RPMI7951 (cell line): ENCODE measurements around the gene ATG2A. TPM values are rescaled to one million over a fixed set of nuclear protein-coding genes. Genes with fewer than 3 reads are reported as not detected.
"Not testable (repeated sequence)": the region's sequence is repeated elsewhere in the genome, so short reads cannot be mapped to it uniquely, and the experiment has no call there.

Experiments
- DNase-seq: peaks from one replicate; pipeline ENCODE4 v3.0.0-alpha.2; 2012; ENCODE audit warnings: low read depth
- total RNA-seq: library from RNA; depleted of rRNA; stranded (reverse); fragments of >200 nt; shearing (Covaris generic); gene quantifications from 2 replicates; pipeline ENCODE4 v1.2.3, GENCODE V29; 2014; rRNA removed

The ATG2A gene
- total RNA-seq, 1 experiment from 2014 or later, result 6.6 TPM

DNA sequence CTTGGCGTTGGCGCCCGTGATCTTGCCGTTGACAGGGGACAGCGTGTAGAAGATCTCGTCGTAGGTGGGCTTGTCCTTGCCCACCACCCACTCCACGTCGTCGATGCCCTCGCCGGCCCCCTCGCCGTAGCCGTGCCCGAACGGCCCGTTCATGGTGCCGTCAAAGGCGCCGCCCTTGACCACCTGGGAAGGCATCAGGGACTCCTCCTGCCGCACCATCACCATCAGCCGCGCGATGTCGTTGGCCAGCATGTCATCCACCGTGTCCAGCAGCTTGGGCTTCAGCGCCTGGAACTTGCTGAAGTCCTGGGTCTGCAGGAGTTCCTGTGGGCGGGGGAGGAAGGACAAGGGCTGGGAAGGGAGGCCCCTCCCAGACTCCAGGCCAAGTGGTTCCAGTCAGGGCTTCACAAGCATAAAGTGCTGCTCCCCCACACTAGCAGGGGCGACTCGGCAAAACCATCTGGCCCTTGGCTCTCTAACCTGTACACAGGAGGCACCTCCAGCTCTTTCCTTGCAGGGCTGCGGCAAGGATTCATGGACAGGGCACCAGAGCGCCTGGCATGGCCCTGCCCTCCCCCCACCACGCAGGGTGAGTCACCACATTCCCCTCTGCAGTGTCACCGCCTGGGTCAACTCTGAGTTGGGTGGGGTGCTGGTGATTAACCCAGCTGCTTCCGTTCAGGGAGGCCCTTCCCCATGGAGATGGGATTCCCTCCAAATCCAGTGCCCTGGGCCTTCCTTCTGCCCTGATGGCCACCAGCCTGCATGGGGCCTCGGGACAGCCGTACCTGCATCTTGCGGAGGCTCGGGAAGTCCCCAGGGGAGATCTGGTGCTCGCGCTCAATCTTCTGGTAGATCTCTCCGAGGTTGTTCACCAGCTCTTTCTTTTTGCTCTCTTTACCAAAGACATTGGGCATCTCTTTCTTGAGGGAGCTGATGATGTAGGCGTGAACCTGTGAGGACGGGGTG lies 62.2 kb downstream of the ATG2A start:
- DNase-seq, result peak; percentile 98

DNA sequence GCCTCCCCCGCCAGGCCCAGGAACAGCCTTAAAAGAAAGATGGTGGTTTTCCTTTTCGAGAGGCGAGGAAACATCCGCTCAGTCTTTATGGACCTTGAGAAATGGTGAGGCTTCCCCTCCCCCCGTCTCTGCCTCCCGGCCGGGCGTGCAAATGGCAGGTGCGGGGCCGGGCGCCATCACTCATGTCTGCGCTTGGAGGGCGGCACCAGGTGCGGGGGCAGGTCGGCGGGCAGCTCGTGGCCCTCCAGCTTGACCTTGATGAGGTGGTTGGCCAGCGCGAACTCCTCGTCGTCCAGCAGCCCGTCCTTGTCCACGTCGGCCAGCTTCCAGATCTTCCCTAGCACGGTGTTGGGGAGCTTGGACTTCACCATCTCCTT lies 62.9 kb downstream of the ATG2A start:
- no peak for DNase-seq

DNA sequence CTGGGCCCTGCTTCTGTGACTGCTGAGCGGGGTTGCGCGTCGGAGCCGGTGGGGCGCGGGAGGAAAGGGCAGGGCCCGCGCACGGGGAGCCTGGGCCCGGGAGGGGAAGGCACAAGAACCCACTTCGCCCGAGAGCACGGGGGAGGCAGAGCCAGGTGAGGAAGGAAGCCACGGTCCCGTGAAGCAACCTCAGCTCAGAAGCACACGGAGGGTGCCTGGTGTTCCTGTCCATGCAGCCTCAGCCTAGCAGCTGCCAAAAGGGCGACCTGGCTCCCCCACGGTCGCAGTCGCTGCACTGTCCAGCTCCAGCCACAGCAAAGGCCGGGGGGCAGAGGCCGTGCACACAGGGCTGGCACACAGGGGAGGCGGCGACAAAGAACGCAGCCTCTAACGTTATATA lies 63.3 kb downstream of the ATG2A start:
- no peak for DNase-seq

DNA sequence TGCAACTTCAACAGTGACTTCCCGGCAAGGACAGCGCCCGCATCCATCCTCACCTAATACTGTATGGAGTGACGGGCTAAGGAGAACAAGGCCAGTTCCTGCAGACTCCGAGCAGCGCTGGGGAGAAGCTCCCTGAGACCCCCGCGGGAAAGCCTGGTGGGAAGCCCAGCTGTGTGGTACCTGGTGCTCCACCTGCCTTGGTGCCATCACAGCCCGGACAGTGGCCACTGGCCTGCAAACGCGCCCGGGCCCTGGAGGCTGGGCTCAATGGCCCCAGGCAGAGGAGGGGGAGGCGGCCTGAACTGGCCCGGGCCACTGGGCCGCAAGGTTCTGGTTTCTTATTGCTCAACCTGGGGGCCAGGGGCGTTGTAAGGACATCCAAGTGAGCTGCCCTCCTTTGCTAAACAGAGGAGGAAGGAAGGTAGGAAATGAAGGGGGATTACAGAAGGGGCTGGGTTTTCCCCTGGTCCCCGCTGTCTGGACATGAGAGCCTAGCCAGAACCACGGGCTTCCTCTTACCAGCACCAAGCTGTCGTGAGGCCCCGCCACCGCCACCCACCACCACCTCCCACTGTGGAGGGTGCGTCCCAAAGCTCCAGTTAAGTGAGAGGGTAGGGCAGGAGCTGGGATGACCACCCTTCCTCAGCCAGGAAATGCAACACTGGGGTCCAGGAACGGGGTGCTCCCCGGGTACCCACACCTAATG lies 64.1 kb downstream of the ATG2A start:
- DNase-seq, result no peak

DNA sequence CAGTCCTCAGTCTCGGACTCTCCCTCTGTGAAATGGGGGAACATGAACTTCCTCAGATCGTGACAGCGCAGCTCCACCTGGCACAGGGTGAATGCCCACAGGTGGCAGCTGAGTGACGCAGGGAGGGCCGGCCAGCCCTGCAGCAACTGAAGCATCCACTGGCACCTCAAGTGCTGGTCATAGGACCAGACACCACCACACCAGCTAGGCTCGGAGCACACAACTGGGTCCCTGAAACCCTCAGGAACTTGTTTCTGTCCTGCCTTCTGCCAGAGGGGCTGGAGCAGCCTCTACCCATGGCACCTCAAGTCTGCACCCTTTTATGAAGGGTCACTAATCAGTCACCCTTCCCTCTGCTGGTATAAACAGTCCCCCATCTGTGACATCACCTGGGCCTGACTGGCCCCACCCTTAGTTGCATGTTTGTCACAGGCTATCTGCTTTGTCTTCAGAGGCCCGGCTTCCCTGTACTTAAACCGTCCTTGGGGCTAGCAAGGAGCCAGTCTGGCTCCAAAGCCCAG lies 65.1 kb downstream of the ATG2A start:
- DNase-seq, result no peak

DNA sequence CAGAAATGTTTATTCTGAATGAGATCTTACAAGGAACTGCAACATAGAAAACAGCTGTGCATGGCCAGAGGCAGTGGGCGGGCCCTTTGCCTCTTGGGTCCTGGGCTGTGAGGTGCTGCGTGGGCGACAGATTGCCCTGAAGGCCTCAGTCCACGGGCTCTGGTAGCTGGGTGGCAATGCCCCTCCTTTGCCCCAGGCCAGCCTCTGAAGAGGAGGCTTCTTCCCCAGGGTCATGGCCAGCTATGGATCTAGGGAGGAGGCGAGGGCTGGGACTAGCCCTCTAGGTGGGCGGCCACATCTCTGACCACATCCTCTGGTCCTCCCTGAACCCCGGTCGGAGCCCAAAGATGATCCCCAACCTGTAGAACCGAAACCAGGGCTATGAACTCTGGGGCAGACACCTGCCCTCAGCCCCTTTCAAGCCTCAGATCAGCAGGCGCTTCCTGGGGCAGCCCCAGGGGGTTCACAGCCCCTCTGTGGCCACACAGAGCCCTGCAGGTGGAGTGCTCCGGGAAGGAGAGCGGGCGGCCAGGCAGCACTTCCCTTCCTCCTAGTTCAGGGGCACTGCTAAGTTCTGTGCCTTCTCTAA lies 65.9 kb downstream of the ATG2A start:
- DNase-seq, result peak; percentile 76

DNA sequence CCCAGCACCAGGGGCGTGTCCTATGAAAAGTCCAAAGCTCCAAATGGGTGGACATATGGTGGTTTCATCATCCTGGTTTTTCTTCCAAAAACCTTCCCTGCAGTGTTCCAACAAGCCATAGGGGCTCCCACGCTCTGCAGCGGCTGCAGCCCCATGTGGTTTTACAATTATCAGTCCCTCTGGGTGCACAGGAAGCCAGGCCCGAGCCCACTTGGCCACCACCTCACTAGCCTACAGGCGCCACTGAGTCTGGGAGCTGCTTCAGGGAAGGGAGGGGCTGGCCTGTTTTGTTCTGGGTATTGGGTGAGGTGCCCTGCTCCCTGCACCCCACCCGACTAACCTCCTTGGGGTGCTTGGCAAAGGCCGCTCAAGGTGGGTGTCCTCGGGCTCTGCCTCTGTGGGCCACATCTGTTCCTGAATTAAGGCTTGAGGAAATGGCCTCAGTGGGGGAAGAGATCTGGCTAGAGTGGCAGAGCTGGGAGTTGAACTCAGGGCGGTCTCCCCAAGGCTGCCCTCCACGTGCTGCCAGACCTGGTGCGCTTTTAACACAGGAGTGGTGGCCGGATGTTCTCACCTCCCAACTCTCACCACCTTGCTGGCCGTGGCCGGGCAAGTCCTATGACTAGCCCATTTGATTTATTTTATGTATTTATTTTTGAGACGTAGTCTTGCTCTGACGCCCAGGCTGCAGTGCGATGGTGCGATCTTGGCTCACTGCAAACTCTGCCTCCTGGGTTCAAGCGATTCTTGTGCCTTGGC lies 67.2 kb downstream of the ATG2A start:
- DNase-seq, result no peak

DNA sequence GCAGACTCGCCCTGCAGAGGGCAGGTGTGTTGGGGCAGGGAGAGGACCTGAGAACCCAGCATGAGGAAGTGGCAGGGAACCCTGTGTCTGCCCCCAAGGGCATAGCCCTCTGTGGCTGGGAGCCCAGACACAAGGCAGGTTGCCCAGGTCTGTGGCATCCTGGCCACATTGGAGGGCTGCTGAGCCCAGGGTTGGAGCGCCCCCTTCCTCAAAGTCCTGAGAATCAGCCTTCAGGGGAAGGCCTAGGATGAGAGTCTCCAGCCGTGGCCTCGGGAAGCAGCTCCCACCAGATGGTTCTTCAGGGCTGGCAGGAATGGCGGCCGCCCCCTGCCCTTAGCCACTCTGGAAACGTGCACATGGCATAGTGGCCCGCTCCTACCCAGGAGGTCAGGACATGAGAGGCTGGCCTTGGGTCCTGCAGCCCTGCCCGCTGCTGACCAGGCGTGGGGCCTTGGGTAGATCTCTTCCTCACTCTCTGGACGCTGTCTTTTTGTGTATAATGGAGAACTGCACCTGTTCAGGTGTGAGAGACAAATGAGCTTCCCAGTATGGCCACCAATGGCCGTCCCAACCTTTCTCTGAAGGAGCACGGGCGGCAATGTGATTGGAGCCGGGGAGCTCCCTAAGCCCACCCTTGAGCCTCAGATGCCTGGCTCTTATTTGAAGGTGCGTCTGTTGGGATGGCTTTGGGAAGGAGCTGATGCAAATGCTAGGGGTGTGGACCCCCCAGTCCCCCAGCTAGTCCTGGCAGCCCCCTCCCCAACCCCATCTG lies 68.0 kb downstream of the ATG2A start:
- DNase-seq, result no peak

DNA sequence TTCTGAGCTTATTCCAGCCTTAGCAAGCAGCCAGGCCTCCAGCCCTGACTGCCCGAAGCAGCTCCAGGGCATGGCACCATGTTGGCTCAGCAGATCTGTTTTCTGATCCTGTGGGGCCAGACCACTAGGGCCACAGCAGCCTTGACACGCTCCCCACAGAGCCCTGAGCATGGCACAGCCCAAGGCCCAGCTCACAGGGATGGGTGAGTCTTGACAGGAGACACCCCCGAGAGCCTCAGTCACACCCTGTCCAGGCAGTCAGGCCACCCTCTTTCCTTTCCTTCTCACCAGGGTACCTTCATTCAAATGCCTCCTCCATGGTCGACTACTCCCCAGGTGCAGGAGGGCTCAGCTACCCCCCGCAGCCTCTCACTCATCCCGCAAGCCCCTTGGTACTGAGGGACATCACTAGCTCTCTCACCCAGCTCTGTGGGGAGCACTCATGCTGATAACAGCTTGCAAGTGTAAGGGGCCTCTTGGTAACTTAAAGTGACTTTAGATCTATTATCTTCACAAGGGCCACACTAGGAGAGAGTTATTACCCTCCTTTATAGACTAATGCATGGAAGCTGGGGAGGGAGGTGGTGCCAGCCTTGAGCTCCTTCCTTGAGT lies 68.7 kb downstream of the ATG2A start:
- DNase-seq, result no peak

DNA sequence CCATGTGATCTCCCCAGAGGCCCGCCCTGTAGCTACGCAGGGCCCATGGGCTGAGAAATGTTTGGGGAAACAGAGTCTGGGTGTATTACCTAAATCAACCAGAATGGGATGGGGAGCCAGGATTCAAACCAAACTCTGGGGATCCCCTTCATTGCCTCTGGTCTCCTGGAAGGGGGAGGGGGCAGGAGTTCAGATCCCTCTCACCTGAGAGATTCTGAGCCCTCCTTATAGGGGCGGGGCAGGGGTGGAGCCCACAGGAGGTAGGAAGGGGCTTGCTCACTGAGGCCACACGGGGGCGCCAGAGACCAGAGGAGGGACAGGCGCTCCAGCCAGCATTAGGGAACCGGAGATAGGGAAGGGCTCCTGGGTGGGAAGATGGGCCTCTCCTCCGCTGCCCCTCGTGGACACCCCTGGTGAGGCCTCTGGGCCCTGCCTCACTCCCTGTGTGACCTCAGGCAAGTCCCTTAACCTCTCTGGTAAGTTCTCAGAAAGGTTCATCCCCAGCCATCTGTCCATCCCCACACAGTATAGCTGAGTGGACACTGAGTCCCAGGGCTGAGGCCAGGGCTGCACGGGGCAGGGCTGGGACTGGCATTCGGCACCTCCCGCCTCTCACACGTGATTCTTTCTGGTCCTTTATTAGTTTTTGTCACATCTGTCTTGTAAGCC lies 69.9 kb downstream of the ATG2A start:
- peak; percentile 83 for DNase-seq

DNA sequence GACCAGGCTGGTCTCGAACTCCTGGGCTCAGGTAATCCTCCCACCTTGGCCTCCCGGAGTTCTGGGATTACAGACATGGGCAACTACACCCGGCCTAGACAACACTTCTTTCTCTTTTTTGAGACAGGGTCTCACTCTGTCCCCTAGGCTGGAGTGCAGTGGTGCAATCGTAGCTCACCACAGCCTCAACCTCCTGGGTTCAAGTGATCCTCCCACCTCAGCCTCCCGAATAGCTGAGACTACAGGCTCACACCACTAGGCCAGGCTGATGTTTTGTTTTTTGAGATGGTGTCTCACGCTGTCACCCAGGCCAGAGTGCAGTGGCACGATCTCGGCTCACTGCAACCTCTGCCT lies 71.3 kb downstream of the ATG2A start:
- DNase-seq, result not testable (repeated sequence)

DNA sequence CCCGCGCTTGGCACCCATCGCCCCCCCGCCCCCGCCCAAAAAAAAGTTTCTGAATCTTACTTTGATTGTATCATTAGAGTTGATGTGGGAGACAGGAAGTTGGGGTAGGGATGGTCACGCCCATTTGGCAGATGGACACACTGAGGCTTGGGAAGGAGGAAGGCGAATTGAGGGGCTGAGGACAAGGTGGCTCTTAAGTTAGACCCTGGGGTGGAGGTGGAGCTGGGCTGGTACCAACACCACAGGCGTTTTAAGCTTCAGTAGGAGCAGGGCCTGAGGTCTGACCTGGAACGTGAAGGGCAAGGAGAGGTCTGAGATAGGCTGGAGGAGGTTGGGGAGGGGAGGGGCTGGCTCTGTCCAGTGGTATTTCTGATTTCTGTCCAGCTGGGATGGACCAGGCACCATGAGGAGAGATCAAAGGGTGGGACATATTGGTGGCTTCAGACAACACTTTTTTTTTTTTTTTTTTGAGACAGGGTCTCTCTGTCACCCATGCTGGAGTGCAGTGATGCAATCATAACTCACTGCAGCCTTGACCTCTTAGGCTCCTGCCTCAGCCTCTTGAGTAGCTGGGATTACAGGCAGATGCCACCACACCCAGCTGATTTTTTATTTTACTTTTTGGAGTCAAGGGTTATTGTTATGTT lies 71.8 kb downstream of the ATG2A start:
- DNase-seq, result no peak

Other genes with a start within 250 kb of the ATG2A start
- 0.10 and 0.36 TPM in 2 replicates for gene NRXN2, start 194.0 kb downstream of the ATG2A start, total RNA-seq
- gene RASGRP2, start 173.1 kb downstream of the ATG2A start, total RNA-seq, result not detected in 2 replicates
- gene PYGM, start 157.2 kb downstream of the ATG2A start, total RNA-seq, result not detected in 2 replicates
- 62.6 and 64.1 TPM in 2 replicates for gene SF1, start 138.7 kb downstream of the ATG2A start, total RNA-seq
- gene MAP4K2, start 114.0 kb downstream of the ATG2A start, total RNA-seq, result 13.9 and 16.1 TPM in 2 replicates
- 11.7 and 14.8 TPM in 2 replicates for gene MEN1, start 106.7 kb downstream of the ATG2A start, total RNA-seq
- gene CDC42BPG, start 72.6 kb downstream of the ATG2A start, total RNA-seq, result 0.20 TPM in 1 of 2 replicates, not detected in the other
- gene EHD1, start 38.6 kb downstream of the ATG2A start, total RNA-seq, result 82.1 and 92.3 TPM in 2 replicates
- gene PPP2R5B, start 7.5 kb upstream of the ATG2A start, total RNA-seq, result 12.5 and 17.8 TPM in 2 replicates
- not detected in 2 replicates for gene GPHA2, start 18.7 kb upstream of the ATG2A start, total RNA-seq
- not detected in 2 replicates for gene MAJIN, start 54.9 kb upstream of the ATG2A start, total RNA-seq
- gene BATF2, start 79.8 kb upstream of the ATG2A start, total RNA-seq, result 0.59 and 0.84 TPM in 2 replicates
- 166 and 176 TPM in 2 replicates for gene ARL2, start 97.0 kb upstream of the ATG2A start, total RNA-seq
- gene SNX15, start 110.2 kb upstream of the ATG2A start, total RNA-seq, result 25.8 and 27.0 TPM in 2 replicates
- 18.9 and 21.0 TPM in 2 replicates for gene SAC3D1, start 124.0 kb upstream of the ATG2A start, total RNA-seq
- gene NAALADL1, start 141.3 kb upstream of the ATG2A start, total RNA-seq, result not detected in 2 replicates
- 41.7 and 45.7 TPM in 2 replicates for gene CDCA5, start 166.8 kb upstream of the ATG2A start, total RNA-seq
- 58.3 and 65.6 TPM in 2 replicates for gene ZFPL1, start 167.0 kb upstream of the ATG2A start, total RNA-seq
- 48.7 and 108 TPM in 2 replicates for gene VPS51, start 179.0 kb upstream of the ATG2A start, total RNA-seq
- gene TM7SF2, start 194.7 kb upstream of the ATG2A start, total RNA-seq, result 5.0 and 6.0 TPM in 2 replicates
- 7.6 and 10.2 TPM in 2 replicates for gene ZNHIT2, start 200.5 kb upstream of the ATG2A start, total RNA-seq
- 366 and 448 TPM in 2 replicates for gene FAU, start 204.9 kb upstream of the ATG2A start, total RNA-seq
- gene MRPL49, start 205.1 kb upstream of the ATG2A start, total RNA-seq, result 50.6 and 69.5 TPM in 2 replicates
- gene SYVN1, start 217.3 kb upstream of the ATG2A start, total RNA-seq, result 15.6 and 29.2 TPM in 2 replicates